ENCODE measurements around the gene AKT3.
"Not testable (repeated sequence)": the region's sequence is repeated elsewhere in the genome, so short reads cannot be mapped to it uniquely, and the experiment has no call there.

Gene AKT3

DNA sequence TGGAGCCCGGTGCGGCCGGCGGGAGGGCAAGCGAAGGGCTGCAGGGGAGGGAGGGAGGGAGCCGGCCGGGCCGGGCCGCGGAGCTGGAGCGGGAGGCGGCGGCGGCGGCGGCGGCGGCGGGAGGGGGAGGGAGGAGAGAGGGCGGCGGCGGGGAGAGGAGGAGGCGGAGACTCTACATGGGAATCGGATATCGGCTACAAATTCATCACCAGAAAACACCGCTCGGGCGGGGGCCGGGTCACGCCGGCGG, at the start of gene AKT3:
AKT3 (minus strand) TSS at position 42 of the 250 bp plus-strand sequence. CDS start 7,073 bp downstream, outside the sequence.
- DNase-seq (ENCODE audit: extremely low read depth in 1 of 2, low read depth in 1 of 2): peak in 1 of 2 donors; percentile 64

DNA sequence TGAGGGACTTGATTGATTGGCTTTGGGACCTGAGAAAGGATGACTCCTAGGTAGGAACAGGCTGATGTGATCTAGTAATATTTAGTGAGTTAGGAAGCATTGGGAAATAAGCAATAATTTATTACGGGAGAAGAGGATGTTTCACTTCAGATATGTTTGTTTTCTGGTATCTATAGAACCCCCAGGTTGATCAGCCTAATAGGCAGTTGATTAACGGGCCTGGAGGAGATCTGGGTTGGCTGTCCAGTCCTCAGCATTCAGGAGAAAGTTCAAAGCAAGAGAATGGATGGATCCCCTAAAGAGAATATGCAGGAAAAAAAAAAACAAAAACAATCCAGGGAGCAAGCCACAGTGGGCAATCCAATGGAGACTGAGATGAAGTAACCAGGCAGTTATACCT, 48.2 kb upstream of the AKT3 start:
- no peak for DNase-seq (ENCODE audit: extremely low read depth in 1 of 2, low read depth in 1 of 2)

DNA sequence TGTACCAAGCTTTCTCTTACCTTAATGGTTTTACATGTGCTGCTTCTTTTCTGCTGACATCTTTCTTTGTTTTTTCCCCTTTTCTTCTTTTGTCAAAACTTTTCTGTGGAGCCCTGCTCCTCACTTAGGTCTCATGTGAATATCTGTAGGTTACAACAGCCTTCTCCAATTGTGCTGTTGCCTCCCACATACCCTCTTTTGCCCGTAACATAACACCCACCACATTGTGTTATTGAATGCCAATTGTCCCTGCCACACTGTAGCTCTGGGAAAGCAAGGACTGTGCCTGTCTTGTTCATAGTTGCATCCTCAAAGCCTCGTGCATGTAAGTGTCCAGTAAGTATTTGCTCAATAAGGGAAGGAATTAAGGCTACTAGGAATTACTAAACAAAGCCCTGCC, 46.3 kb upstream of the AKT3 start:
- no peak for DNase-seq (ENCODE audit: extremely low read depth in 1 of 2, low read depth in 1 of 2)

DNA sequence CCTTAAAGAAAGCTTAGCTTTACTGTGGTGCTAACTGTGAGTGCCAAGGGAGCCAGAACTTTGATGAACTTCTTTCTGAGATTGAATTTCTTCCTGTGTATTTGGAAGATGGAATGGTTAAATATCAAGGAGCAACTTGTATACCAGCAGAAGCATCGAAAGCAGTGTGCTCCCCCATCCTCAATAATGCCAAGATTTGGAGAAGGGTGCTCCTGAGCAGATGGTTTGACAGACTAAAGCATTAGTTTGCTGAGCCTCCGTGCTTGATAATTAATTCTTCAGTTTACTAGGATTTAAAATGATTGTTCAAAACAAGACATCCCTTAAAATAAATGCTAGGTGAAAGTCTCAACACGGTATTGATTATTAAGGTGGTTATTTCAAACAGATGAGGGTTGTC, 42.4 kb upstream of the AKT3 start:
- DNase-seq (ENCODE audit: extremely low read depth in 1 of 2, low read depth in 1 of 2): no peak

DNA sequence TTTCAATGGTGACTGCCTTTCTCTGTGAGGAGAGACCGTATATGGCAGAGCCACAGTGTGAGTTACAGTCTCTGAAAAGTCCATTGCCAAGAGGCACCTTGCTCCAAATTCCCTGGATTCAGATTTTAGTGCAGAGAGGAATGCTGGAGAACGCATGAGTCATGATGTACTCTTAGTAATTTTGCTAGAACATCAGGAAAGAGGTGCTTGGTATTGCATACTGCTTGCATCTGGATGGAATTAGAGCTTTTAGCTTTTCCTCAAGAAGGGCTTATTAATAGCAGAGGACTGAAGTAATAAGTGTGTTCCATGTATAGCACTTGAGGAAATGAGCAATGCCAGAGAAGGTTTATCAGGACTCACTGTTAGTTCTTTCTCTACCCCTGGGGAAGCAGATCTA, 40.5 kb upstream of the AKT3 start:
- DNase-seq (ENCODE audit: extremely low read depth in 1 of 2, low read depth in 1 of 2): no peak

DNA sequence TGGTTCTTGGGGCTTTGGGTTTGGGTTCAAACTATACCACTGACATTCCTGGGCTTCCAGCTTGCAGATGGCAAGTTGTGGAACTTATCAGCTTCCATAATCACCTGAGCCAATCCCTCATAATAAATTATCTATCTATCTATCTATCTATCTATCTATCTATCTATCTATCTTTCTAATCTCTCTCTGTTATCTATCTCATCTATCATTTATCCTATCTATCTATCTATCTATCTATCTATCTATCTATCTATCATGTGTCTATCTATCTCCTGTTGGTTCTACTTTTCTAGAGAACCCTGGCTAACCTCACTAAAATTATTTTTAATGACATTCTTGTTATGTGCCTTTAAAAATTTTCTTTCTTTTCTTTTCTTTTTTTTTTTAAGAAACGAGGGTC, 35.8 kb upstream of the AKT3 start:
- no peak for DNase-seq (ENCODE audit: extremely low read depth in 1 of 2, low read depth in 1 of 2)

DNA sequence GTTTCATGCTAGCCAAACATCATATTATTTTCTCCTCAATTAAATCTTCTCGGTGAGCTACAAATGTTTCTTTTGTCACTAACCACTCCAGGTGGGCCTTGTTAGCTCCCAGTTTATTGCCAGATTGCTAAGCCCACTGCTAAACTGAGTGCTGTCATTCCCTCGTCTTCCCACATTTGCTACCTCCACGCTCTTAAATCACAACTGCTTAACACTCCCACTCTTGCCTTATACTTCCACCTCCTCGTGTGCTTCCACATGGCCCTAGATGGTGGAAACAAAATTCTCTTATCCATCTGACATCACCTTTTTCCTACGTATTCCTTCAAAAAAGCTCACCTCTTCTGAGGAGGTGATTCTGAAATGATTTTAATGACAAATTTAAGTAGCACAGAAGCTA, 34.6 kb upstream of the AKT3 start:
- DNase-seq (ENCODE audit: extremely low read depth in 1 of 2, low read depth in 1 of 2): no peak

DNA sequence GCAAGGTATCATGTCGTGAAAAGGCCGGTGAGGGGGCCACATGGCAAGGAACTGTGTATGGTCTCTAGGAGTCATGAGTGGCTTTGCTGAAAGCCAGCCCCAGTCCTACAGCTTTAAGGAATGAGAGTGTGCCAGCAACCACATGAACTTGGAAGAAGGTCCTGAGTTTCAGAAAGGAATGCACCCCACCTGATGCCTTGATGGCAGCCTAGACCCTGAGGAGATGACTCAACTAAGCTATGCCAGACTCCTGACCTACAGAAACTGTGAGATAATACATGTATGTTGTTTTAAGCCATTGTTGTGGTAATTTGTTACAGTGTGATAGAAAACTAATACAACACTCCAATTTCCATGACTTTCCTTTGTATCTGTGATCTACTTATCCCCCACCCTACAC, 33.5 kb upstream of the AKT3 start:
- DNase-seq (ENCODE audit: extremely low read depth in 1 of 2, low read depth in 1 of 2): no peak

DNA sequence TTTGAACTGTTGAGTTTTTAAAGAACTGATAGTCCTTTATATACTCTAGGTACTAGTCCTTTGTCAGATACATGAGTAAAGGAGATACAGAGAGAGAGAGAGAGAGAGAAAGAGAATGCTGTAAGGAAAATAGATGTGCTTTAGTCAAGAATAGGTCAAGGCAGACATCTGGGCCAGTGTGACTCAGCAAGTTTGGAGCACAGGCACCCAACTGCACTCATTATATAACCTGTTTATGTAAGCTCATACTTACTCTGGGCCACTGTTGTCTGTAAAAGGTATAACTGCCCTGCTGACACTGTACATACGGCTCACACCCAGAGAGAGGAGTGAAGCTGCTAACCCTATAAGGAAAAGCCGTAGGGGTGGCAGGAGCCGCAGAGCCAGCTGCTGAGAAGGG, 32.2 kb upstream of the AKT3 start:
- DNase-seq (ENCODE audit: extremely low read depth in 1 of 2, low read depth in 1 of 2): no peak

DNA sequence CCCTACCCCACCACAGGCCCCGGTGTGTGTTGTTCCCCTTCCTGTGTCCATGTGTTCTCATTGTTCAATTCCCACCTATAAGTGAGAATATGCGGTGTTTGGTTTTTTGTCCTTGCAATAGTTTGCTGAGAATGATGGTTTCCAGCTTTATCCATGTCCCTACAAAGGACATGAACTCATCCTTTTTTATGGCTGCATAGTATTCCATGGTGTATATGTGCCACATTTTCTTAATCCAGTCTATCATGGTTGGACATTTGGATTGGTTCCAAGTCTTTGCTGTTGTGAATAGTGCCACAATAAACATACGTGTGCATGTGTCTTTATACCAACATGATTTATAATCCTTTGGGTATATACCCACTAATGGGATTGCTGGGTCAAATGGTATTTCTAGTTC, 27.0 kb upstream of the AKT3 start:
- not testable (repeated sequence) for DNase-seq (ENCODE audit: extremely low read depth in 1 of 2, low read depth in 1 of 2)

DNA sequence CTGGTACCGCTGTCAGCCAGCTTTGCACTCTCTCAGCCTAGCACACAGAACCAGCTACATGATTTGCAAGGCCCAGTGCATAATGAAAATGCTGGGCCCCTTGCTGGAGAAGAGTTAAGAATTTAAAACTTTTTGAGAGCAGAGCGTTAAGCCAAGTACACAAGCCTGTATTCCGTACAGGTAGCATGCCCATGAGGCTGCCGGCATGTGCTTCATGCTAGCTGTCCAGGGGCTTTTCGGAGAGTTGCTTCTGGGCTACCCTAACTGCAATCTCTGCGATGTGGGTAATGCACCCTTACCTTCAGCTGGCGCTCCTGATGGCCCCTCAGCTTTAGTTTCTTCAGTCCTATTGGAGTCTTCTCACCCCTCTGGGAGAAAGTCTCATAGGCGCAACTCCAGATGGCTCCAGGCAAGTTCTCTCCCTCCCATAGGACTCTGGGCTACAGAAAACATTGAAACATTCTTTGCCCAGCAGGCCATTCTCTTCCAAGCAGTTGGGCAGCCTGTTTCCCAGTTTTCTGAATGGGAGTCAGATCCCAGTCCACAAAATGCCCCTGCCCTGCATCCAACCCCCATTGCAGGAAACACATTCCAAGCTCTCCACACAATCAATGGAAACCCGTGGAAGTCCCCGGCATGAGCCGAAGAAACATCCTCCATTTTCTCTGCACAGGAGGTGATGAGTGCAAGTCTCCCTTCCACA, 5.7 kb upstream of the AKT3 start:
- no peak for DNase-seq (ENCODE audit: extremely low read depth in 1 of 2, low read depth in 1 of 2)

DNA sequence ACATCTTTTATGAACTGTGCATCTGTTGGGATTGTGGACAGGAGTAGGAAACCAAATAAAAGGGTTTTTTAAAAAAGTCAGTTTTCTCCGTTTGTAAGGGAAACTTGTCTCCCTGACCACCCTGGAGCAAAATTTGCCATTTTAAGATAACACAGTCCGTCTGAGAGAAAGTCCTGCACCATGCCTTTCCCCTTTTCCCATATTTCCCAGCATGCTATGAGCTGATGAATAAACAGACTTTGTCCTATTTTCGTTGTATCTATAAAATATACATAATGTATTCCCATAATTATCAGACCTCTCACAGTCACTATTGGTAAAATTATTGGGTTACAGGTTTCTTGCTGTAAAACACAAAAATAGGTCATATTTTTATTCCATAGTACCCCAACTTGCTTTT, 1.7 kb upstream of the AKT3 start:
- DNase-seq (ENCODE audit: extremely low read depth in 1 of 2, low read depth in 1 of 2): no peak

DNA sequence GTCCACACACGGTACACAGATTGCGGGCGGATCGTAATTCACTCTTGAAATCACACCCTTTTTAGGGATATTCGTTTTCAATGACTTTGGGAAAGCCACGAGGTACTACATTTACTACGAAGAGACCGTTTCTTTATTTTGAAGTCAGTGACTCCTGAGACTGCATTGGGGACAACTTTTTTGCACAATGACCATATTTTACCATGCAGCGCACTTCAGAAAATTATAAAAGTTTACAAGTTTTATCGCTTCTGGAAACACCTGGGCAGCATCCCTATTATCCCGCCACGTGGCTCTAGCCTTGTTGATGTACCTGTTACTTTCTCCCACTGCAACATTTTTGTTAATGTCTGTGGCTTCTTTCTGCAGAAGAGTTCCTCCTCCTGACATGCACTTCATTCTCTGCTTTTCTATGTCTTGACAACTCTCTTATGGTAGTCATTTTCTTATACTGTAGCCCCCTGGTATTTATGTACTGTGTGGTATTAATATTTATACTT, 1.3 kb upstream of the AKT3 start:
- no peak for DNase-seq (ENCODE audit: extremely low read depth in 1 of 2, low read depth in 1 of 2)

DNA sequence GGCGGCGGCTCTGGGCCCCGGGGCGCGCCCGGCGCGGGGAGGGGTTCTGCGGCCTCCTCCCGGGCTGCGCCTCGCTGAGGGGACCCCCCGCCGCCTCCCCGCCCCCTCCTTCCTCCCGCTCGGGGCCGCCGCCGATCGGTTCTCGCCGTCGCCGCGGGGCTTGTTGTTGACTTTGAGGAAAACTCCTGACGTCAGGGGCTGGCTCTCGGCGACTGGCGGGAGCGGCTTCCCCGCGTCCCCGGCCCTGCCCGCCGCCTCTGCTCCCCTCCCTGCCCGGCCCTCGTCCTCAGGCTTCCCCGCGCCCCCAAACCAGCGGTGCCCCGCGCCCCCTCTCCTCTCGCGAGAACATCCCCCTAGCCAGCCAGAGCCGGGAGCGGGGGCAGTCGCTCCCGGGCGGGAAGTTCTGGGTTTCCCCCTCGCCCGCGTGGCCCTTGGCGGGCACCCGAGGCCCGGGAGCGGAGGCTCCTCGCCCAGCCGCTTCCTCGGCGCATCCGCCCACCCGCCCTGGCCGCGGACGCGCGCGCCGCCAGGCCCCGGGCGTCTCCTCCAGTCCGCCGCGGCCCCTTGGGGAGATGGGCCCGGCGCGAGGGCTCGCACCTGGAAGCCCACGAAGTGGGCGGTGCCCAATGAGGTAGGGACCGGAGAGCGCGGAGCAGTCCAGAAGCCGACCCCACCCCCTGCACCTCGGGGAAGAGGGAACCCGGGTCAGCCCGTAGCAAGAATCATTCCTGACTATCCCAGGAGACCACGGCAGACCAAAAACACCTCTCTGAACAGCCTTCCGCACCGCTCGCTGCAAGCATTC, 611 bp upstream of the AKT3 start:
- DNase-seq (ENCODE audit: extremely low read depth in 1 of 2, low read depth in 1 of 2): peak; percentile 64 to 70

DNA sequence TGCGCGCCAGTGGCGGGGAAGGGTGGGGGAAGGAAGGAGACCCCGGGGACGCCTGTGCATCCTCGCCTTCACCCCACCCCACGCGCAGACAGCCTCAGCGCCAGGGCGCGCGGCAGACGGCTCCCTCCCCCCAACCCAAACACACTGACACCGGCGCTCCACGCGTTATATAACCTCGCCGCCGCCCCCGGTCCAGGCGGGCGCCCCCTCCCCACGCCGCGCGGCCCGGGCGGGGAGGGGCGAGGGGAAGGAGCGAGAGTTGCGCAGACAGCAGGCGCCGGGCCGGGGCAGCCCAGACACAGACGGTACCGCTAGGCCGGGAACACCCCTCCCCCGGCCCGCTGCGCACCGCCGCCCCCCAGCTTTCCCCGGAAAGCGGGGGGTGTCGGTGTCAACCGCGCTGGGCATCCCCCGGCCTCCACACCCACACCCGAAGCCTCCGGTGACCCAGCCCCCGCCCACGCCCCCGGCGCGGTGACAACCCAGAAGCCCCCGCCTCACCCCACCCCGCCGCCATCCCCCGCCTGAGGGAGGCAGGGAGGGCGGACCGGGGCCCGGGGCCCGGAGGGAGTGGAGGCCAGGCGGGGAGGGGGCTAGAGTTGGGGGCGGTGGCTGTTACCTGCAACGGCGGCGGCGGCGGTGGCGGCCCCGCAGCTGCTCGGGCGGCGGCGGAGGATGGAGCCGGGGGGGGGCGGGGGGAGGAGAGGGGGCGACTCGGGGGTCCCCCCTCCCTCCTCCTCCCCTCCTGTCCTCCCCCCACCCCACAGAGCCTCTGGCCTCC, 432 bp downstream of the AKT3 start:
- DNase-seq (ENCODE audit: extremely low read depth in 1 of 2, low read depth in 1 of 2): peak; percentile 40 to 42

DNA sequence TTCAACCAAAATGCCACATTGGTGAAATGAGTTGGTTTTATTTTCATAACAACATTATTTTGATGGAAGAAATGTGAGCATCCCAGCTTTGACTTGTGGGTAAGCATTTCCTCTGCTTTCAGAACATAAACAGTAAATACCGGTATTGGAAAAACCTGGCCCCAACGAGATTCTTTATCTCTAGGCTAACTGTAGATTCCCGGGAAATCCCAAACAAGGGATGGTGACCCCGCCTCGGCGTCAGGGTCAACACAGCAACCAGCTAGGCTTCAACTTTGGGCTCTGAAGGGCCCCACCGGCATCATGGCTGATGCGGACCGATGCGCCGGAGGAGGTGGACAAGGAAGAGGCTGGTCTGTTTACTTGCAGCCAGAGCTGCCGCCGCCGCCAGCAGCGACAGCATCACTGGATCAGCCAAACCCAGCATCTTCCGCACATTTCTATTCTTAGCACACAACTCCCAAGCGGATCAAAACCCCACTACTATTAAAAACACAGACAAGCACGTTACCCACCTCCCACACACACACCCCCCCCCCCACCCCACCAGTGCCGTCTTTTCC, 1.1 kb downstream of the AKT3 start:
- peak; percentile 30 to 39 for DNase-seq (ENCODE audit: extremely low read depth in 1 of 2, low read depth in 1 of 2)

DNA sequence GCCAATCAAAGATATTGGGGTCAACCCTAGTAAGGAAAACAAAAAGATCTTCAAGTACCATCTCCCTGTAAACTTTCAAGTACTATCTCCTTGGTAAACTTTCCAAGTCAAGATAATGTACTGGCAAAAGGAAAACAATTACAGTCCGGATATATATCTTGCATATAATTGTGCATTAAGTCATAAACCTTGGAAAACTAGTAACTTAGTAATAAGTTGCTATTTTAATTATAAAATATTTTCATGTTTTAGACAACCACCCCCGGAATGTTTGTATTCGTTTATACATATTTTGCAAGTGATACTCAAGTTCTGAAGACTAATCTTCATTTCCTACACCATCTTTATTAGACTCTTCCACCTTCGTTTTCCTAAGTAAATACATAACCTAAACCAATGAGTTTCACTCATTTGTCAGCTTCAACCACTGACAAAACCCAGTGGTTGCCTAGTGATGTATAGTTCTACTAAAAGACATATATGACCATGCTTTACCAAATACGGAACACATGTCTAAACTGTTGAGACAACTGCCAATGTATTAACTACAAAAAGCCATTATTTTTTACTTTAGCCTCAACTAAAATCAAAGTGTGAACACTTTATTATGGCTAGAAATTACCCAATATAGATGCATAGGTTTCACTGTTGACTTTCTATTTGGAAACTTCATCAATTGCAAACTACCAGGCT, 1.7 kb downstream of the AKT3 start:
- no peak for DNase-seq (ENCODE audit: extremely low read depth in 1 of 2, low read depth in 1 of 2)

DNA sequence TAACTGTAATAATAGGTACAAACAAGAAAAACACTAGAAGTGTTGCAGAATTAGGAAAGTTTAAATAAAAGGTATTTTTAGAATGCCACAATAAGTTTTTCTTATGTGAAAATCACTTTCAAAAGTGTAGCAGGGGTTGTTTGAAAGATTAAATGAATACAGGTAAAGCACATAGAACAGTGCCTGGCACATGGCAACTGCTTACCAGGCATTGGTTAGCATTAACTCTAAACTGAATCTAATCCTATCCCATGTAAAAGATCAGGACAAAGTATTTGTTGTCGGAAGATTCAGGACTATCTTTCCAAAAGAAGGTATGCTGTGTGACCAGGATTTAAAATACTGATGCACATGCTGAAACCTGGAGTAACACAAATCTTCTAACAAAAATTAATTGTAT, 3.3 kb downstream of the AKT3 start:
- no peak for DNase-seq (ENCODE audit: extremely low read depth in 1 of 2, low read depth in 1 of 2)

DNA sequence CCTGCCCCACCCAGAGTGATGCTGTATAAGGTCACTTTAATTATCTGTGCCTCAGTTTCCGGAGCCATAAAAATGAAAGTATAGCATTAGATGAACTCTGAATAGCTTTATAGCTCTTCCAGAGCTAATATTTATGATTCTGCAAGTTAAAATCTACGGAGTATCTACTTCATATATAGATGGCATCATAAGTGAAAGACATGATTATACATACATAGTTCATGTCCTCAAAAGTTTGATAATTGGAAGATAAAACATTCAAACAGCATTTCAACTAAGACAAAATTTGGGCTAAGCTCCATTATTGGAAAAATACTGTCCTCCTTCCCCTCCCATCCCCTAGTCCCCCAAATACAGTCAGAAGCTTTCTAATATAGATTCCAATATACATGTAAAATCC, 4.2 kb downstream of the AKT3 start:
- no peak for DNase-seq (ENCODE audit: extremely low read depth in 1 of 2, low read depth in 1 of 2)

DNA sequence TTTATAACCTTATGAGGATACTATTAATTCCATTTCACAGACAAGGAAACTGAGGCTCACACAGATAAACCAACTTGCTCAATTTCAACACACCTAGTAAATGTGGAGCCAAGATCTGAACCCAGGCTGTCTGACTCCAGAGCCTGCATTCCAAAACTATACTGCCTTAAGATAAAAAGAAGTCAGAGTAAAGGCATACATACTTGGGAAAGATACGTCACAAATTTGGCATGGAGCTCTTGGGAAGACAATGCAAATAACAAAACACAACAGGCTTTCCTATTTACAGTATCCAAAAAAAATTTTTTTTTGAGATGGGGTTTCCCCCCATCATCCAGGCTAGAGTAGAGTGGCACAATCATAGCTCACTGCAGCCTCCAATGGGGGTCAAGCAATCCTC, 5.9 kb downstream of the AKT3 start:
- DNase-seq (ENCODE audit: extremely low read depth in 1 of 2, low read depth in 1 of 2): no peak

DNA sequence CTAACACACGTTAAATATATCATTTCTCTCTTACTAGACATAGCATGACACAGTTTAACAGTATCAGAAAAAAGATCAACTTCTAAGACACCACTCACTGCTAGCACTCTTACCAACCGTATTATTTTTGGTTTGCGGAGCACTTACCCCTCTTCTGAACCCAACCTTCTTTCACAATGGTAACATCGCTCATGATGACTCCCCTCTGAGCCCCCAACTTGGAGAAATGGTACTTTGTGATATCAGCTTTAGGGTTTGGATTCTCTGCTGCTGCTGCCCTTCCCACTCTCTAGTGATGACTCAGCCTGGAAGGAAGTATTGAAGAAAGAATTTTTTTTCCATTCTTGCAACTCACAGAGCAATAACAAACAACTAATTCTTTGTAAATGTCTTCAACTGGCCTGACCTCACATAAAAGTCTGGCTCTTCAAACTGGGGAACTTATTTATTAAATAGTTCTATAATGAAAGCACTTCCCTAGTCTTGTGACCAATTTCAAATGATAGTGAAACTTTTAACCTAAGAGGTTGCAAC, 7.0 kb downstream of the AKT3 start:
- DNase-seq (ENCODE audit: extremely low read depth in 1 of 2, low read depth in 1 of 2): peak in 1 of 2 donors; percentile 7

Data from stimulated activated CD8-positive, alpha-beta memory T cell treated with anti-CD3 and anti-CD28 coated beads, Interleukin-7, amount 100 ng/mL, for 48 hours (primary cell).